Measurements from ENCODE around the gene MRPL1.

DNA sequence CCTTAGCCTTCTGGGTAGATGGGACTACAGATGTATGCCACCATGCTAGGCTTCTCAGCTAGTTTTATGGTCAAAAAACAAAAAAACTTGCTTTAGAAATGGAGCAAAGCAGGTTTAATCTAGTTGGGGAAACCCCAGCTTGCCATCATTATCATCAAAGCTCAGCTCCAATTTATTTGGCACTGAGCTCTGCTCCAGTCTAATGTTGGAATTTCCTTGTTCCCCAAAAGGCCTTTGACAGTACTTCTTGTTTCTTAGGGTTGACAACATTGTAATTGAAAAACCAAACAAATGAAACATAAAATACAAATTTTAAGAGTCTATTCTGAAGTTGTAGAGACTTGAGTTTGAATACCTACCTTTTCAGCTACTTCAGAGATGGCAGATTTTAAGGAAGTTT is 48.0 kb downstream of the MRPL1 start:
- TF ChIP-seq EZH2 (IDR thresholded peaks at IDR 0.05; ENCODE audit: insufficient read depth, poor library complexity, severe bottlenecking) (no peak), EZH2phosphoT487 (IDR thresholded peaks at IDR 0.05; ENCODE audit: insufficient read depth, low read depth) (no peak)
